OCI-LY1 (cell line): ENCODE results near the gene SLC2A2.

Experiments
- EZH2 ChIP-seq: fragments of 200-600 bp; sonication (generic), shearing (Covaris generic); IDR thresholded peaks from 2 replicates; pipeline ENCODE4 v1.8.0; 2017; ENCODE audit warnings: borderline replicate concordance, mixed run types, mild to moderate bottlenecking, antibody characterized with exemption, low read length, moderate library complexity, mixed read lengths
- TF ChIP-seq, protein P1 (sequence below): fragments of 200-600 bp; sonication (generic), shearing (Covaris generic); IDR thresholded peaks from 2 replicates; pipeline ENCODE4 v1.5.1; 2017; ENCODE audit warnings: mild to moderate bottlenecking, antibody characterized with exemption, low read length, moderate library complexity, mixed read lengths

GRCh38 chr3:171011873-171012336 lies 14.6 kb downstream of the SLC2A2 start:
- TF ChIP-seq, protein P1, sequence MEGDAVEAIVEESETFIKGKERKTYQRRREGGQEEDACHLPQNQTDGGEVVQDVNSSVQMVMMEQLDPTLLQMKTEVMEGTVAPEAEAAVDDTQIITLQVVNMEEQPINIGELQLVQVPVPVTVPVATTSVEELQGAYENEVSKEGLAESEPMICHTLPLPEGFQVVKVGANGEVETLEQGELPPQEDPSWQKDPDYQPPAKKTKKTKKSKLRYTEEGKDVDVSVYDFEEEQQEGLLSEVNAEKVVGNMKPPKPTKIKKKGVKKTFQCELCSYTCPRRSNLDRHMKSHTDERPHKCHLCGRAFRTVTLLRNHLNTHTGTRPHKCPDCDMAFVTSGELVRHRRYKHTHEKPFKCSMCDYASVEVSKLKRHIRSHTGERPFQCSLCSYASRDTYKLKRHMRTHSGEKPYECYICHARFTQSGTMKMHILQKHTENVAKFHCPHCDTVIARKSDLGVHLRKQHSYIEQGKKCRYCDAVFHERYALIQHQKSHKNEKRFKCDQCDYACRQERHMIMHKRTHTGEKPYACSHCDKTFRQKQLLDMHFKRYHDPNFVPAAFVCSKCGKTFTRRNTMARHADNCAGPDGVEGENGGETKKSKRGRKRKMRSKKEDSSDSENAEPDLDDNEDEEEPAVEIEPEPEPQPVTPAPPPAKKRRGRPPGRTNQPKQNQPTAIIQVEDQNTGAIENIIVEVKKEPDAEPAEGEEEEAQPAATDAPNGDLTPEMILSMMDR, result no peak
- TF ChIP-seq EZH2, result no peak
